NCI-H1417 (cell line): Measurements from ENCODE around the gene TCEAL1.
A peak's percentile ranks its signal among the peaks of the same experiment; 100 is the strongest.
"Not testable (repeated sequence)": the region's sequence is repeated elsewhere in the genome, so short reads cannot be mapped to it uniquely, and the experiment has no call there.

Source experiments
- DNase-seq, 3 experiments: peaks; one replicate each; lab custom pipeline; 2025; lab: John Stamatoyannopoulos, UW

The TCEAL1 gene, protein sequence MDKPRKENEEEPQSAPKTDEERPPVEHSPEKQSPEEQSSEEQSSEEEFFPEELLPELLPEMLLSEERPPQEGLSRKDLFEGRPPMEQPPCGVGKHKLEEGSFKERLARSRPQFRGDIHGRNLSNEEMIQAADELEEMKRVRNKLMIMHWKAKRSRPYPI

GRCh38 chrX:103628386-103629317 is at the start of gene TCEAL1:
TSS of gene TCEAL1 (plus strand) at chrX:103628975. CDS start at chrX:103629917, 942 bp downstream.
- peak; percentile 39 to 71 (median 64) for DNase-seq

DNA sequence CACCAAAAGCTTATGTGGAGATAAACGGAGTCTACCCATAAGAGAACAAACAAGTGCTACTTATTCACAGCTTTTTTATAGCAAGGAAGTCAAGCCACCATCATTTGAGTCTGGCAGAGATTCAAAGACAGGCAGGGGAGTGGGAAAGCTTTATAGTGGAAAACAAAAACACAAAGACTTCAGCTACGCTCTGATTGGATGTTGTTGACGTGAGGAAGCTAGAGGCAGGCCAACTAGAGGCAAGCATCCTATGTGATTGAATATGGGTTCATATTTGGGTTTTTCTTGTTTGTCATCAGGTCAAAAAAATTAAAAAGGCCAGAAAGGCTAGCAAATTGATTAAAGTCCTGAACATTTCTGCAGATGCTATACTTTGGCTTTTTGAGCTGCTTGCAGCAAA is 44.2 kb upstream of the TCEAL1 start:
- DNase-seq: peak in 2 of 3 experiments; percentile 17 to 52

GRCh38 chrX:103585411-103586313 is 43.1 kb upstream of the TCEAL1 start, which contains the start of gene TCEAL4:
TSS of gene TCEAL4 (plus strand) at chrX:103585515. CDS start at chrX:103586676, 1,161 bp downstream.
- DNase-seq: peak; percentile 51 to 74 (median 63)

DNA sequence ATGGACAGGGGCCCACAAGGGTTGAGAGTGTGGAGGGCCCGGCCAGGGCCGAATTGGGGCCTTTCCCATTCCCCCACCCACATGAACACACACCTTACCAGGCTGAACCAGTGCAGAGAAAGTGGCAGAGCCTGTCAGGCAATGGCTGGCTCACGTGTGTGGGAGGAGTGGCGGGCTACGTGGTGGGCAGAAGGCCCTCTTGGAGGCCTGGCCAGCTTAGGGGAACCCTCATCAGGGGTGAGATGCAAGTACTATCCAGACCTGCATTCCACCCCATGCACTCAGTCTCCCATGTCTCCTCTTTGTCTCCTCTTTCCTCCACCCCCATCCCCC is 42.5 kb upstream of the TCEAL1 start:
- no peak for DNase-seq

GRCh38 chrX:103586659-103587058 is 42.1 kb upstream of the TCEAL1 start:
- no peak for DNase-seq

GRCh38 chrX:103592295-103592694 is 36.5 kb upstream of the TCEAL1 start:
- DNase-seq: not testable (repeated sequence)

GRCh38 chrX:103595202-103595601 is 33.6 kb upstream of the TCEAL1 start:
- not testable (repeated sequence) for DNase-seq

DNA sequence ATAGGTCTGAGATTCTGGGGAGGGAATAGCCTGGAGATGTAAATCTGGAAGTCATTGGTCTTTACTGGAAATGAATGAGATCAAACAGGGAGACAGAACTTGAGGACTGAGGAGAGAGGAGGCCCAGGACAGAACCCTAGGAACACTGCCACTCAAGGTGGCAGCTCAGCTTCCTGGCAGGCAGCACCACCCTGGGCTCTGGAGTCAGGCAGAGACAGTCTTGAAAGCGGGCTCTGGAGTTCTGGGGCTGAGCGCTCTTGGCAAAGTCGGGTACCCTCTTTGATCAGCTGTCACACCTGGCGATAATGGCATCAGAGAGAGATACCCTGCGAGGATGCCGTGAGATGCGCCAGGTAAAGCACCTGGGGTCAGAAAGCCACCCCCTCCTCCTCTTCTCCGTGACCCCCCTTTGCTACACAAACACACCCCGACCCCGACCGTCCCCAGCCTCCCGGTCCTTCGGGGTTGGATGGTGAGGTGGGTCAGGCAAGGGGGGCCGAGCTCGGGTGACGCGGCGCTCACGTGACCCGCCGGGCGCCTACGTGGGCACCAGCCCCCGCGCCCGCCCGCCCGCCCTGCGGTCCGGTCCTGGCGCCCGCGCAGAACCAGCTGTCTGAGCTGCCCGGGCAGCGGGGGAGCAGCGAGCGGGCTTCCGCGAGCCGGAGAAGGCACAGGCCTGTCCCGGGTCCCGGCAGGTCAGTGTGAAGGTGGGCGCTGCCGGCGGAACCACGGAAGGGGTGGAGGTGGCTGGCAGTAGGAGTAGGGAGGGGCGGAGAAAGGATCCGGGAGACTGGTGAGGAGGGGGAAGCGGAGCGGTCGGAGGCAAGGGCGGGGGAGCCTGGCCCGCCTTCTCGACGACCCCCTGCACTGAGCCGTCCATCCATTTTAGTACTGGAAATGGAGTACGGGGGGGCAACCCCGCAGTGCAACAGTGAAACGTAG is 21.1 kb upstream of the TCEAL1 start, which contains the start of gene TCEAL3:
Gene TCEAL3 (plus strand): TSS at position 600 of the 942 bp plus-strand sequence. CDS start 1,102 bp downstream, outside the sequence.
- peak; percentile 46 to 78 (median 72) for DNase-seq

DNA sequence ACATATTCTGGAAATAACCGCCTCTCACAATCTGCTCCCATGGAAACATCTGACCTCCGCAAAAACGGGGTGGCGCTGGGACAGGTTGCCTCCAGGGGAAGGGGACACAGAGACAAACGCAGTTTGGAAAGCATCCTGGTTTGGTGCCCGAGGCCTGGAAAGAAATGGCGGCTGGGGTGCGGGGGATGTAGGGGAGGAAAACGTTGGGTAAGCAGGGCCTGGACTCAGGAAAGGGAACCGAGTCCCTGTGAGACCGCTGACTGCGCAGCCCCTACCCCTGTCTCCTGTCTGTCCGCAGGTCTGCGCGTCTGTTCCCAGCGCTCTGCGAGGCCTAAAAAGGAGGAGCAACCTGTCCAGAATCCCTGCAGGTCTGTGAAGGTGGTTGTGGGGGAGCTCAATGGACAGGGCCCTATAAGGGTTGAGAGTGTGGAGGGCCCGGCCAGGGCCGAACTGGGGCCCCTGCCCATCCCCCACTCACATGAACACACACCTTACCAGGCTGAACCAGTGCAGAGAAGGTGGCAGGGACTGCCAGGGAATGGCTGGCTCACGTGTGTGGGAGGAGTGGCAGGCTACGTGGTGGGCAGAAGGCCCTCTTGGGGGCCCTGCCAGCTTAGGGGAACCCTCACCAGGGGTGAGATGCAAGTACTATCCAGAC is 20.3 kb upstream of the TCEAL1 start:
- peak in 1 of 3 experiments; percentile 55 for DNase-seq

DNA sequence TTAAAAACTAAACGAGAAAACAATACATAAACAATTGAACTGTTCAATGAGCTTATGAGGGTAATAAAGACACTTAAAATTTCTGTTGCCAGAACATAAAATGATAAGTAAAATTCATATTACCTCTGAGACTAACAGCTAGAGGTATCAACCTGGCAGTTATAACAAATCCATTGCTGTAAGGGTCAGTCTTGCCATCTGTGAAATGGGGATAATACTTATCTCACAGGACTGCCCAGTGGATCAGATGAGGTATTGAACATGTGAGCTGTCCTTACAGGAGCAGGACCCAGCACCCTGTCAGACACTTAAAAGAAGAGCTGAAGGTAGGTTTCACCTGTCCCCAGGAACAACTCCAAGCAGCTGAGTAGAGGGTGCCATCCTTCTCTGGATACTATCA is 18.5 kb upstream of the TCEAL1 start:
- no peak for DNase-seq

DNA sequence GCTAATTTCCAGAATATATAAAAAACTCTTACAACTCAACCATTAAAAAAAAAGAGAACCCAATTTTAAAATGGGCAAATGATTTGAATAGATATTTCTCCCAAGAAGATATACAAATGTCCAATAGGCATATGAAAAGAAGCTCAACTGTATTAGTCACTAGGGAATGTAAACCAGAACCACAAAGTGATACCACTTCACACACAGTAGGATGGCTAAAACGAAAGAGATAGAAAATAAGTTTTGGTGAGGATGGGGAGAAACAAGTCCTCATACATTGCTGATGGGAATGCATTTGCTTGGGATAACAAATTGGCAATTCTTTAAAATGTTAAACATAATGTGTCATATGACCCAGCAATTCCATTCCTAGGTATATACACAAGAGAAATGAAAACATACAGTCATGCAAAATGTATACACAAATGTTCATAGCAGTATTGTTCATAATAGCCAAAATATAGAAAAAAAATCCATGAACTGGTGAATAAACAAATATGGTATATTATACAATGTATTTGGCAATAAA is 15.3 kb upstream of the TCEAL1 start:
- no peak for DNase-seq

DNA sequence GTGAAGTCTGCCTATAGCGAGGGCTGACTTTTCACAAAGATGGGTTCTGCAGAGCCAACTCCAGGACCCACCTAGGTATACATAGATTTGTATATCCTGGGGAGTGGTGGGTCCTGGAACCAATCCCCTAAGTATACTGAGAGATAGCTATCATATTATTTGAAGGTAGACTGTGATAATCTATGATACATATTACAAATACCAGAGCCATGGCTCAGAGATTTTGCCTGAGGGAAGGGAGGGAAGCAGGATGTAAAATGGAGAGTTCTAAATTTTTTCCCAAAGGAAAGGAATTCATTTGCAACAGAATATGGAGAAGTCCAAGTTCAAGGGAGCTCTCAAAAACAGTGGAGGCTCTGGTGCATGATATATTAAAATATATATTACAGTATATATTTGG is 13.8 kb upstream of the TCEAL1 start:
- no peak for DNase-seq

- DNase-seq: no peak
Measured at GRCh38 chrX:103615781-103616371, 12.9 kb upstream of the TCEAL1 start.

- DNase-seq: peak in 1 of 3 experiments; percentile 15
Measured at GRCh38 chrX:103616676-103617186, 12.0 kb upstream of the TCEAL1 start.

- peak in 1 of 3 experiments; percentile 16 for DNase-seq
Measured at GRCh38 chrX:103624111-103624510, 4.7 kb upstream of the TCEAL1 start.

GRCh38 chrX:103626855-103627254 is 1.9 kb upstream of the TCEAL1 start:
- DNase-seq: no peak

GRCh38 chrX:103629318-103630170 is 769 bp downstream of the TCEAL1 start:
- peak; percentile 61 to 79 (median 77) for DNase-seq

- no peak for DNase-seq
Measured at GRCh38 chrX:103630171-103630511, 1.4 kb downstream of the TCEAL1 start.

DNA sequence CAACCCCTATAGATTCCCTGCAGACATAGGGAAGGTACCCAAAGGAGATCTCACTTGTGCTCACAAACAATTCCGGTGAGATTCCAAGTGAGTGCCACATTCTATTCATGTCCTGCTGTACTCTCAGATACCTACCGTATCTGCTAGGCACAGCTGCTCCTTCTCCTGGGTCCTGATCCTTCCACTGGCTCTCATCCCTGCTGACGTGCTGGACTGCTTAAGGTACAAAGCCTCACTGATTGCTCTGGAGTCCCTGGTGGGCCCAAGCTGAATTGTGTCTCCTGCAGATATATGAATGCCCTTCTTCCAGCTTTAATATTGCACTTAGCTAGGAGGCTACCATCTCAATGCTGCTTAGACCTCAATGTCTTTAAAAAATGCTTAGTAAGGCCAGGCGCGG is 2.4 kb downstream of the TCEAL1 start:
- no peak for DNase-seq
